Measurements from ENCODE around the gene TRERF1.
"Not testable (repeated sequence)": the region's sequence is repeated elsewhere in the genome, so short reads cannot be mapped to it uniquely, and the experiment has no call there.

The TRERF1 gene

DNA sequence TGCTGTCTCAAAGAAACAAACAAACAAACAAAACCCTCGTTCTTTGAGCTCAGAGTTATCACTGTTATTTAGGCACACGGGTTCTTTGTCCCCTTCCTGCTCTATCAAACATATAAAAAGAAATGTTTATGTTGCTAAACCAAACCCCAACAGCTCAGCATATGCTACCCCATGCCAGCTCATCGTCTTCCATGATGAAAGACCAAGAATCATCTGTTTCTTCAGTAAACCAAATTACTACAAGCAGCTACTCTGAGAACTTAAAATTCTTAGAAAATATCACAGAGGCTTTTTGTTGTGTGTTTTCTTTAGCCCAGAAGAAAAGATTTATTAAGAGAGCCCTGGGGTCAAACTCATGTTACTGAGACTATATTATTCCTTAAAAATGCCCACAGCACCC lies 4.7 kb downstream of the TRERF1 start:
- Histone ChIP-seq H3K18ac (ENCODE audit: low read depth in 1 of 2, low read length in 2 of 2) (no peak overlapping the region), H2BK12ac (ENCODE audit: low read length in 2 of 2) (no peak overlapping the region), H4K8ac (ENCODE audit: low read length) (no peak overlapping the region), H2AK5ac (ENCODE audit: low read length, severe bottlenecking) (no peak overlapping the region), H3K23ac (ENCODE audit: low read length in 2 of 2) (no peak overlapping the region), H3K79me1 (replicated peaks; ENCODE audit: low read length, poor library complexity, severe bottlenecking) (peaks cover 30% of the 10 kb centered on the region), H3K27me3 (ENCODE audit: control insufficient read depth in 1 of 2, insufficient read depth in 1 of 2, low read length in 2 of 2) (no peaks in the 10 kb centered on the region), H3K27ac (ENCODE audit: low read length, poor library complexity, severe bottlenecking) (no peak overlapping the region), H3K4ac (ENCODE audit: low read depth in 1 of 2, low read length in 2 of 2) (no peak overlapping the region), H3K36me3 (ENCODE audit: control insufficient read depth in 1 of 2, insufficient read depth in 2 of 2, low read depth in 1 of 2, low read length in 2 of 2) (peaks cover 0 to 2% of the 10 kb centered on the region in 2 experiments), H2BK5ac (ENCODE audit: low read depth, low read length, poor library complexity, severe bottlenecking) (no peak overlapping the region), H2BK15ac (ENCODE audit: low read depth, poor library complexity, severe bottlenecking) (no peak overlapping the region), H2BK120ac (ENCODE audit: low read depth, low read length) (no peak overlapping the region), H3K4me1 (ENCODE audit: control insufficient read depth, insufficient read depth, low read depth, low read length) (peaks cover 2% of the 10 kb centered on the region), H4K91ac (ENCODE audit: low read length) (no peak overlapping the region), H3K4me3 (ENCODE audit: insufficient read depth in 1 of 2, low read depth in 1 of 2, low read length in 2 of 2) (no peak overlapping the region), H3K9ac (ENCODE audit: low read length) (no peak overlapping the region), H3K9me3 (ENCODE audit: control insufficient read depth, low read length) (no peaks in the 10 kb centered on the region), H3K4me2 (ENCODE audit: low read length, poor library complexity, severe bottlenecking) (no peak overlapping the region), H3K14ac (ENCODE audit: low read length in 2 of 2) (no peak overlapping the region), H2AFZ (ENCODE audit: low read depth, low read length) (no peak overlapping the region)
- no peak for DNase-seq
- 89% methylated on average over 3 of the region's 3 CpGs for WGBS

DNA sequence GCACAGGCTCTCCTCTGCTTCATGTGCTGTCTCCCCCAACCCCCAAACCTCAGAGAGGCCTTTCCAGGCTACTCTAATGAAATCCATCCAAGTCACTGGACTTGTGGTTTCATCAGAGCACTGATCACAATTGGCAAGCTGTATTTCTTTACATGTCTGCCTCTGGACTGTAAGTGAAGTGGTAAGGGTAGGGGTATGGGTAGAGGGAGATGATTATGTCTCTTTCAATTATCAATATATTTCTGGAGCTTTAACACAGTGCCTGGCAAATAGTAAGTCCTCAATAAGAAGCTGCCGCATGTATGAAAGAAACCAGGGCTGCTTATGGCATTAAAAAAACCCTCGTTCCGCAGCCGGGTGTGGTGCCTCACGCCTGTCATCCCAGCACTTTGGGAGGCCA lies 5.4 kb downstream of the TRERF1 start:
- Histone ChIP-seq H4K8ac (ENCODE audit: low read length) (peak overlapping the region; percentile 46), H3K9ac (ENCODE audit: low read length) (no peak overlapping the region), H3K79me1 (replicated peaks; ENCODE audit: low read length, poor library complexity, severe bottlenecking) (peaks cover 30% of the 10 kb centered on the region), H3K4ac (ENCODE audit: low read depth in 1 of 2, low read length in 2 of 2) (no peak overlapping the region), H2AFZ (ENCODE audit: low read depth, low read length) (no peak overlapping the region), H3K4me2 (ENCODE audit: low read length, poor library complexity, severe bottlenecking) (no peak overlapping the region), H3K27ac (ENCODE audit: low read length, poor library complexity, severe bottlenecking) (no peak overlapping the region), H3K14ac (ENCODE audit: low read length in 2 of 2) (no peak overlapping the region), H3K18ac (ENCODE audit: low read depth in 1 of 2, low read length in 2 of 2) (no peak overlapping the region), H3K9me3 (ENCODE audit: control insufficient read depth, low read length) (no peaks in the 10 kb centered on the region), H3K4me1 (ENCODE audit: control insufficient read depth, insufficient read depth, low read depth, low read length) (peaks cover 6% of the 10 kb centered on the region), H3K23ac (ENCODE audit: low read length in 2 of 2) (no peak overlapping the region), H3K4me3 (ENCODE audit: insufficient read depth in 1 of 2, low read depth in 1 of 2, low read length in 2 of 2) (no peak overlapping the region), H2BK12ac (ENCODE audit: low read length in 2 of 2) (no peak overlapping the region), H2BK15ac (ENCODE audit: low read depth, poor library complexity, severe bottlenecking) (no peak overlapping the region), H4K91ac (ENCODE audit: low read length) (no peak overlapping the region), H2AK5ac (ENCODE audit: low read length, severe bottlenecking) (no peak overlapping the region), H2BK5ac (ENCODE audit: low read depth, low read length, poor library complexity, severe bottlenecking) (no peak overlapping the region), H3K27me3 (ENCODE audit: control insufficient read depth in 1 of 2, insufficient read depth in 1 of 2, low read length in 2 of 2) (no peaks in the 10 kb centered on the region), H2BK120ac (ENCODE audit: low read depth, low read length) (no peak overlapping the region), H3K36me3 (ENCODE audit: control insufficient read depth in 1 of 2, insufficient read depth in 2 of 2, low read depth in 1 of 2, low read length in 2 of 2) (peaks cover 0 to 2% of the 10 kb centered on the region in 2 experiments)
- 93% methylated on average over 5 of the region's 5 CpGs for WGBS
- no peak for DNase-seq

DNA sequence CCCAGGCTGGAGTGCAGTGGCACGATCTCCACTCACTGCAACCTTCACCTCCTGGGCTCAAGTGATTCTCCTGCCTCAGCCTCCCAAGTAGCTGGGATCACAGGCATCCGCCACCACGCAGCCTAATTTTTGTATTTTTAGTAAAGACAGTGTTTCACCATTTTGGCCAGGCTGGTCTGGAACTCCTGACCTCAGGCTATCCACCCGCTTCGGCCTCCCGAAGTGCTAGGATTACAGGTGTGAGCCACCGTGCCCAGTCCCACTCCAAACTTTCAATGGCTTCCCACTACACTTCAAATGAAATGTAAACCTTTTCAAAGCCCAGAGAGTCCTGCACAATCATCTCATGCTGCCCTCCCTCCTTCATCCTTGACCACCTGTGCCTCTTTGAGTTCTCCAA lies 5.8 kb downstream of the TRERF1 start:
- not testable (repeated sequence) for H3K36me3 ChIP-seq (ENCODE audit: control insufficient read depth in 1 of 2, insufficient read depth in 2 of 2, low read depth in 1 of 2, low read length in 2 of 2); H3K4me2 ChIP-seq (ENCODE audit: low read length, poor library complexity, severe bottlenecking); H3K27ac ChIP-seq (ENCODE audit: low read length, poor library complexity, severe bottlenecking); H2BK5ac ChIP-seq (ENCODE audit: low read depth, low read length, poor library complexity, severe bottlenecking); H2AFZ ChIP-seq (ENCODE audit: low read depth, low read length); H3K14ac ChIP-seq (ENCODE audit: low read length in 2 of 2); H4K91ac ChIP-seq (ENCODE audit: low read length); H3K18ac ChIP-seq (ENCODE audit: low read depth in 1 of 2, low read length in 2 of 2); H3K4me1 ChIP-seq (ENCODE audit: control insufficient read depth, insufficient read depth, low read depth, low read length); H2BK12ac ChIP-seq (ENCODE audit: low read length in 2 of 2); H3K9me3 ChIP-seq (ENCODE audit: control insufficient read depth, low read length); H3K9ac ChIP-seq (ENCODE audit: low read length); H3K4me3 ChIP-seq (ENCODE audit: insufficient read depth in 1 of 2, low read depth in 1 of 2, low read length in 2 of 2); H3K4ac ChIP-seq (ENCODE audit: low read depth in 1 of 2, low read length in 2 of 2); H3K27me3 ChIP-seq (ENCODE audit: control insufficient read depth in 1 of 2, insufficient read depth in 1 of 2, low read length in 2 of 2); DNase-seq; H2BK120ac ChIP-seq (ENCODE audit: low read depth, low read length); H2BK15ac ChIP-seq (ENCODE audit: low read depth, poor library complexity, severe bottlenecking); H2AK5ac ChIP-seq (ENCODE audit: low read length, severe bottlenecking)
- H4K8ac ChIP-seq (ENCODE audit: low read length): peak overlapping the region; percentile 46
- H3K23ac ChIP-seq (ENCODE audit: low read length in 2 of 2): peak overlapping the region in 1 of 2 experiments; percentile 27
- peaks cover 30% of the 10 kb centered on the region for H3K79me1 ChIP-seq (replicated peaks; ENCODE audit: low read length, poor library complexity, severe bottlenecking)
- 95% methylated on average over 7 of the region's 7 CpGs for WGBS

DNA sequence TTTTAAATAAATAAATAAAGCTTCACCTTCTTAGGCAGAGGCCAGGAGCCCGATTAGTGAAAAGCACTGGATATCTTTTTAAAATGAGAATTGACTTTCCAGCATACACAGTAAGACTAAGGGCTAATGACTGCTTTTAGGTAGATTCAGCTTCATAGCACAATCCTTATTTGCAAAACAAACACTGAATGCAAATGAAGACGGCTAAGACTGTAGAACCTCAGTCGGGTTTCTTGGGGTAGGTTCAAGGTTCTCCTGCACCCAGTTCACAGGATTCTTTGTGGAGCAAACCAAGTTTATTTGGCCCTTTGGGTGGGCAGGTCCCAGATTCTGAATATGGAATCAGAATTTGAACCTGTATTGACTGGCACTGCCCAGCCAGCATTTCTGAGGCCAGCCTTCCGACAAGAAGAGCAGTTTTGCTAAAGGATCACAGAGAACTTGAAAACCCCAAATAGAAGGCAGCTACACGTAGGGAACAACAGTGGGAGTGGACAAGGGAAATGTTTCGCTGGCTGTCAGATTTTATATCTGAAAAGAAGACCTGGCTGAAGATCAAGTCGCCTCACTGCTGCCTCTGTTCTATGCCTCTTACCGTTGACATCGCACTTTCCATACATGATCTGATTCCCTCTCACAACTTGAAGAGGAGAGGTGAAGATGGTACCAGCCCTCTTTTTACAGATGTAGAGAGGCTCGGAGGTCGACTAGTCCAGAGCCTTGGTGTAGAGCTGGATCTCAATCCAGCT lies 8.2 kb downstream of the TRERF1 start:
- H2BK15ac ChIP-seq (ENCODE audit: low read depth, poor library complexity, severe bottlenecking): no peak overlapping the region
- no peak overlapping the region for H3K14ac ChIP-seq (ENCODE audit: low read length in 2 of 2)
- no peak overlapping the region for H3K4me2 ChIP-seq (ENCODE audit: low read length, poor library complexity, severe bottlenecking)
- no peak overlapping the region for H4K91ac ChIP-seq (ENCODE audit: low read length)
- no peak overlapping the region for H3K27ac ChIP-seq (ENCODE audit: low read length, poor library complexity, severe bottlenecking)
- no peak overlapping the region for H3K4ac ChIP-seq (ENCODE audit: low read depth in 1 of 2, low read length in 2 of 2)
- H3K27me3 ChIP-seq (ENCODE audit: control insufficient read depth in 1 of 2, insufficient read depth in 1 of 2, low read length in 2 of 2): no peaks in the 10 kb centered on the region
- H3K4me3 ChIP-seq (ENCODE audit: insufficient read depth in 1 of 2, low read depth in 1 of 2, low read length in 2 of 2): peak overlapping the region in 1 of 2 experiments; percentile 59
- H3K9me3 ChIP-seq (ENCODE audit: control insufficient read depth, low read length): no peaks in the 10 kb centered on the region
- peak overlapping the region in 1 of 2 experiments; percentile 37 for H3K23ac ChIP-seq (ENCODE audit: low read length in 2 of 2)
- H3K18ac ChIP-seq (ENCODE audit: low read depth in 1 of 2, low read length in 2 of 2): no peak overlapping the region
- peaks cover 12% of the 10 kb centered on the region for H3K4me1 ChIP-seq (ENCODE audit: control insufficient read depth, insufficient read depth, low read depth, low read length)
- 78% methylated on average over 11 of the region's 11 CpGs for WGBS
- H2AK5ac ChIP-seq (ENCODE audit: low read length, severe bottlenecking): no peak overlapping the region
- peaks cover 37% of the 10 kb centered on the region for H3K79me1 ChIP-seq (replicated peaks; ENCODE audit: low read length, poor library complexity, severe bottlenecking)
- H2BK5ac ChIP-seq (ENCODE audit: low read depth, low read length, poor library complexity, severe bottlenecking): no peak overlapping the region
- H2BK12ac ChIP-seq (ENCODE audit: low read length in 2 of 2): no peak overlapping the region
- peaks cover 0 to 2% of the 10 kb centered on the region in 2 experiments for H3K36me3 ChIP-seq (ENCODE audit: control insufficient read depth in 1 of 2, insufficient read depth in 2 of 2, low read depth in 1 of 2, low read length in 2 of 2)
- DNase-seq: no peak
- no peak overlapping the region for H4K8ac ChIP-seq (ENCODE audit: low read length)
- H2AFZ ChIP-seq (ENCODE audit: low read depth, low read length): no peak overlapping the region
- H3K9ac ChIP-seq (ENCODE audit: low read length): peak overlapping the region; percentile 68
- no peak overlapping the region for H2BK120ac ChIP-seq (ENCODE audit: low read depth, low read length)

Data from mesenchymal stem cell (in vitro differentiated cells and primary cell).